Neuron (in vitro differentiated cells): Measurements from ENCODE around the gene PRKD3.
"Not testable (repeated sequence)": the region's sequence is repeated elsewhere in the genome, so short reads cannot be mapped to it uniquely, and the experiment has no call there.

Experiments
- H2AFZ ChIP-seq: one replicate; pipeline ENCODE4 v1.6.1; 2013; ENCODE audit warnings: low read depth, mild to moderate bottlenecking, inconsistent platforms, low read length, moderate library complexity
- H3K27me3 ChIP-seq: one replicate; pipeline ENCODE4 v1.6.1; 2013; ENCODE audit warnings: low read length; ENCODE audit not compliant: insufficient read depth
- H3K36me3 ChIP-seq: one replicate; pipeline ENCODE4 v1.6.1; 2013; ENCODE audit warnings: low read length; ENCODE audit not compliant: insufficient read depth
- H3K4me1 ChIP-seq: one replicate; pipeline ENCODE4 v1.6.1; 2013; ENCODE audit warnings: low read length; ENCODE audit not compliant: insufficient read depth
- H3K4me3 ChIP-seq: 2 replicates; pipeline ENCODE4 v1.5.1; 2013; ENCODE audit warnings: mild to moderate bottlenecking, low read length, moderate library complexity
- H3K9me3 ChIP-seq: one replicate; pipeline ENCODE4 v1.6.1; 2013; ENCODE audit warnings: low read length

PRKD3 gene

DNA sequence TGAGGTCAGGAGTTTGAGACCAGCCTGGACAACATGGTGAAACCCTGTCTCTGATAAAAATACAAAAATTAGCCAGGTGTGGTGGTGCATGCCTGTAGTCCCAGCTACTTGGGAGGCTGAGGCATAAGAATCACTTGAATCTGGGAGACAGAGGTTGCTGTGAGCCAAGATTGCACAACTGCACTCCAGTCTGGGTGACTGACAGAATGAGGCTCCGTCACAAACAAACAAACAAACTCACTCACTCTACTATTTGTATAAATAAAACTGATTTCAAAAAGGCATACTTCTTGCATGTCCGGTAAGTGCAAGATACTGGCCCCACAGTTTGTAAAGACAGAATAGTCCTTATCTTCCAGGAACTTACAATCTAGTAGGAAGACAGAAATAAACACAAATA lies 29.8 kb downstream of the PRKD3 start:
- not testable (repeated sequence) for H3K4me3 ChIP-seq, H2AFZ ChIP-seq, H3K4me1 ChIP-seq, H3K27me3 ChIP-seq, H3K9me3 ChIP-seq
- peaks cover 21% of the 10 kb centered on the region for H3K36me3 ChIP-seq

DNA sequence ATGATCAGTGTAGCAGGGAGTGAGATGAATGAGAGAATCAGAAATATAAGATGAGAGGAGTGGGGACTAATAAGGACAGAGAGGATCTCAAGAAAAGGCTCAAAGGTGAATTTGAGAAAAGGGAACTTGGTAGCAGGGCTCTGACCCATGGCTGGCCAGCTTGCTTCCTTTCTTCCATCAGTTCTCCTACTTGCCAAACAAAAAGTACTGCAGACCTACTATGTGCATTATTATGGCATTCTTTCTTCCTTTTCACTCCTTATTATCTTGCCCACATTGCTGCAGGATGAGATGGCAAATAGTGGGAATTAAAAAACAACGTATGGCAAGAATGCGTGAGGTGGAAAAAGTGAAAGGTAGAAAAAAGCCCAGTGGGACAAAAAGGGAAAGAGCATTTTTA lies 33.0 kb downstream of the PRKD3 start:
- H3K4me1 ChIP-seq = no peaks in the 10 kb centered on the region
- H3K27me3 ChIP-seq = no peaks in the 10 kb centered on the region
- peaks cover 42% of the 10 kb centered on the region for H3K36me3 ChIP-seq
- H3K9me3 ChIP-seq = no peaks in the 10 kb centered on the region
- H3K4me3 ChIP-seq = no peak overlapping the region
- no peak overlapping the region for H2AFZ ChIP-seq

DNA sequence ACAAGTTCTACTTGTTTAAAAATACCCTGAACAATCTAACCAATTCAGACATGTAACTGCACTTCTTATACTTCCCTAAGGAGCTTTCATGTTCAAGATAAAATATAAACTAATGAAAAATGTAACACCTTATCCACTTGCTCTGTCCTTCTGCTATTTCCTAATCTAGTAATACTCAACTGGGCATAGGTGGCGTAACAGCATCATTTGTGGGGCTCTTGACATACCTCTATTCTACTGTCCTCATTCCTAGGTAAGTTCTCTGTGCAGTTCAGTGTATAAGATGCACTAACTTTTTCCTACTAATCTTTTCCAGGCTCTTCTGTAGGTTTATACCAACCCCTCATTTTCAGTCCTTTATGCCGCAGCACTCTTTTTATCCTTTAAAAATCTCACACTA lies 36.7 kb downstream of the PRKD3 start:
- H3K4me1 ChIP-seq = no peaks in the 10 kb centered on the region
- H3K36me3 ChIP-seq = peaks cover 55% of the 10 kb centered on the region
- H3K4me3 ChIP-seq = no peak overlapping the region
- no peak overlapping the region for H2AFZ ChIP-seq
- no peaks in the 10 kb centered on the region for H3K9me3 ChIP-seq
- H3K27me3 ChIP-seq = no peaks in the 10 kb centered on the region

DNA sequence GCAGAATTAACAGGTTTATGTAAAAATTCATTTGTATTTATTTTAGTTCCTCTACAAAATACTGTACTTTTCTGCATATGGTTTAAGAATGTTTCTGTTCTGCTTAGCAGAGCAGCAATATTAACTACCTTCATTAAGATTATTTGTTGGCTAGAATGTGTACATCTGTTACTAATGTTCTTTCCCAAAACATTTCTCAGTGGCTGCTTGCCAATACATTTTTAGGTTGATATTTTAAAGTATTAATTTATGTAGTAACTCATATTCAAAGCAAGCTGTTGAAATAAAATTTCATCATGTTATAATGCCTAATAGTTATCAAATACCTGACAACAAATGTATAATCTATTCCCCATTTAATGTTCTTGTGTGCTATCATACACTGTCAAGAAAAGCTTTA lies 40.3 kb downstream of the PRKD3 start:
- Histone ChIP-seq H3K9me3 (no peaks in the 10 kb centered on the region), H3K4me1 (no peaks in the 10 kb centered on the region), H3K4me3 (no peak overlapping the region), H3K27me3 (no peaks in the 10 kb centered on the region), H2AFZ (no peak overlapping the region), H3K36me3 (peaks cover 69% of the 10 kb centered on the region)

DNA sequence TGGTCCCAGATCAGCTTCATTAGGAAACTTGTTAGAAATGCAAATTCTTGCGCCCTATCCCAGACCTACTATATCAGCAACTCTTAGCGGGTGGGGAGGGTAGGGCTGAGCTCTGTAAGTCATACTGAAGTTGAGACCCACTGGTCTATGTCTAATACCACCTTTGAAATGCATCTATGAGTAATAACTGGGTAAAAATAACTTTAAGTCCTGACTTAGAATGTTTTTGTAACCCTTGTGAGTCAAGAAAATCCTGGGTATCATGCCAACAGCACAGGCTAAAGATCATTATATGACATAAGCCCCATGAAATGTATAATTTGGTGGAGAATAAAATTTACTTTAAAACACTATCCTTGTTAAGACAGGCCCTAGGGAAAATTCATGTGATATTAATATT lies 41.4 kb downstream of the PRKD3 start:
- peaks cover 69% of the 10 kb centered on the region for H3K36me3 ChIP-seq
- H3K4me3 ChIP-seq = no peak overlapping the region
- H3K9me3 ChIP-seq = no peaks in the 10 kb centered on the region
- H3K27me3 ChIP-seq = no peaks in the 10 kb centered on the region
- H2AFZ ChIP-seq = no peak overlapping the region
- H3K4me1 ChIP-seq = no peaks in the 10 kb centered on the region

DNA sequence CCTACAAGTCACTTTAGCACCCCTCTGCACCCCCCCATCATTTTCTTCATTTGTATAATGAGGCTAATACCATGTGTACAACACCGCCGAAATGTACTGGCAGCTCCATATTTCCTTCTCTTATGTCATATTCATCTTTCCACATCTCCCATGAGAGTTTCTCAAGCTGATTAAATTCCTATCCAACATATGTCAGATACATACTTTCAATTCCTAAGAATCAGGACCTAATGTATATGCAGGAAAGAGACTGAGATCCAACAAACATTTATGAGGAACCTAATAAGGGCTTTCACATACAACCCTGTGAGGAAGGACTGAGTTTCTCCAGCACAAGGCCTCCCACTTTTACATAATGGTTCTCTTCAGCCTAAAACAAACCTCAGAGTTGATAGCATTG lies 41.9 kb downstream of the PRKD3 start:
- no peak overlapping the region for H2AFZ ChIP-seq
- peaks cover 67% of the 10 kb centered on the region for H3K36me3 ChIP-seq
- H3K27me3 ChIP-seq = no peaks in the 10 kb centered on the region
- H3K4me1 ChIP-seq = no peaks in the 10 kb centered on the region
- no peak overlapping the region for H3K4me3 ChIP-seq
- no peaks in the 10 kb centered on the region for H3K9me3 ChIP-seq

DNA sequence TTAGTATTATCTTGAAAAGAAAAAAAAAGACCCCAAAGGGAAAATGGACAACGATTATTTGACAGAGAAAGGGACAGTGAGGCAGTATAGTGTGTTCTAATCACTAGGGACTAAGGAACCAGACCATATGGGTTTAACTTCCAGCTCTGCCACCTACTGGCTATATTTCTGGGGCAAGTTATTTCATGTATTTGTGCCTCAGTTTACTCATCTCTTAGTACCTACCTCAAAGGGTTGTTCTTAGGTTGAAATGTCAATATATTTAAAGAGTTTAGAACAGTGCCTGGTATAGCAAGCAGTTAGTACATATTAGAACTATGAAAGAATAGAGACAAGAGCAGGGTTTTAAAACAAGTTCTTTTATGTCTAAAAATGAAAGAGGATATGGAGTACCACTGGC lies 42.7 kb downstream of the PRKD3 start:
- Histone ChIP-seq H3K36me3 (peaks cover 69% of the 10 kb centered on the region), H3K4me1 (no peaks in the 10 kb centered on the region), H3K27me3 (no peaks in the 10 kb centered on the region), H3K9me3 (no peaks in the 10 kb centered on the region), H2AFZ (no peak overlapping the region), H3K4me3 (no peak overlapping the region)

DNA sequence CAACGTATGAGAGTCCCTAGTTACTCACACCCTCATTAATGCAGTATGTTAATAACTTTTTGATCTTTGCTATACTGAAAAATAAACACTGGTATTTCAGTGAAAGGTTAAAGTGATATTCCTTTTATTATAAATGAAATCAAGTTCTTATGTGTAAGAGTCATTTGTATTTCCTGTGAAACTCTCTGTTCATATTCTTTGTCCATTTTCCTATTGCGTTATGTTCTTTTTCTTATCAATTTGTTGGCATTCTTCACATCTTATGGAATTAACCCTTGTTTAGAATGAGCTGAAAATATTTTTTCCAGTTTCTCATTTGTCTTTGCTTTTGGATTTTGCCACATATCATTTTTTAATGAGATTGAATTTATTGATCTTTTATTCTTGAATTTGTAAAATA lies 48.3 kb downstream of the PRKD3 start:
- Histone ChIP-seq H3K4me3 (no peak overlapping the region), H3K4me1 (no peaks in the 10 kb centered on the region), H3K9me3 (no peaks in the 10 kb centered on the region), H3K27me3 (no peaks in the 10 kb centered on the region), H3K36me3 (peaks cover 78% of the 10 kb centered on the region), H2AFZ (no peak overlapping the region)
